GM21423 (cell line): Measurements from ENCODE around the gene WFDC2.
"Not testable (repeated sequence)": the region's sequence is repeated elsewhere in the genome, so short reads cannot be mapped to it uniquely, and the experiment has no call there.

Experiments used
- ATAC-seq: cut with Tn5 transposase; IDR thresholded peaks from one replicate; pipeline ENCODE4 v1.9.1; 2021; ENCODE audit warnings: mild to moderate bottlenecking, moderate library complexity; ENCODE audit not compliant: unreplicated experiment

The WFDC2 gene

DNA sequence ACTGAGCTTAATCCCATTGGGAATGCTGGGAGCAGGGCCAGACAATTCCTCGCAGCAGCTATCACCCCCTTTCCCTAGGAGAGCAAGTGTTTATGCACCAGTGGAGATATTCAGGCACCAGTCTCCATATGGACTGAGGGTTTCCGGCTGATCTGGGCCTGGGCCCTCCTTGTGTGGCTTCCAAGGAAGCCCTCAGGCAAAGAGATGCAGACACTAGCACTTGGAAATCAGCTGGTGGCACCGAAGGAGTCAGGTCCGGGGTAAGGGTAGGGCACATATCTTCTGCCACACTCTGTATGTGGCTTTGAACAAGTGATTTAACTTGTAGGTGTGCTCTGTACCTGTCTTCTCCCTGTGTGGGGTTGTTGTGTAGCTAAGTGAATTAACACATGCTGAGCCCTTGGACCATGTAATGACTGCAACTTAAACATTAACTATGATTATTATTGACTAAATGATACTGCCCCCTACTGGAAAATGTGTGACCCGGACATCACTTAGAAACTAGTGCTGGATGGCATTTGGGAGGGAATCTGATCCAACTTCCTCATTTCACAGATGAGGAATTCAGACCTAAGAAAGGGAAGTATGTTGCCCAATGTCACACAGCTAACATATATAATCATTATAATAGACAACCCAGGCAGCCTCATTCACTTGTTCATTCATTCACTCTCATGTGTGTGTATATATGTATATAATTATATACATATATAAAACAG lies 19.3 kb upstream of the WFDC2 start:
- ATAC-seq, result no peak

DNA sequence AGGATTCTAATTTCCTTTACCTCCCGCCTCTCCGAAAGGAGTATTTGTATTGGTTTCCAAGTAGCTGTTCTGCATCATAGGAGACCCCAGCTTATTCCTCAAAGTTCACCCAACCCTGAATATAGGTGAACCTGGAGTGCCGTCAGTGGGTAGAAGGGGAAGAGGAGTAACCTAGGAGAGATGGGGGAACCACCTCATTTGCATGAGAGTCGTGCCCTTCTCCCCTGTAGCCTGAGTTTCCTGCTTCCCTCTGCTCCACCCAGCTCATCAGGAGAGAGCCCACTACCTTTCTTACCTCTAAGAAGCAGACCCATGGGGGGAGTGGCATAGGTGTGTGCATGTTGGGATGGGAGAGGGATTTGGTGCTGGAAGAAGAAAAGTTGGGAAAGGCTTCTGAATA lies 17.3 kb upstream of the WFDC2 start:
- no peak for ATAC-seq

DNA sequence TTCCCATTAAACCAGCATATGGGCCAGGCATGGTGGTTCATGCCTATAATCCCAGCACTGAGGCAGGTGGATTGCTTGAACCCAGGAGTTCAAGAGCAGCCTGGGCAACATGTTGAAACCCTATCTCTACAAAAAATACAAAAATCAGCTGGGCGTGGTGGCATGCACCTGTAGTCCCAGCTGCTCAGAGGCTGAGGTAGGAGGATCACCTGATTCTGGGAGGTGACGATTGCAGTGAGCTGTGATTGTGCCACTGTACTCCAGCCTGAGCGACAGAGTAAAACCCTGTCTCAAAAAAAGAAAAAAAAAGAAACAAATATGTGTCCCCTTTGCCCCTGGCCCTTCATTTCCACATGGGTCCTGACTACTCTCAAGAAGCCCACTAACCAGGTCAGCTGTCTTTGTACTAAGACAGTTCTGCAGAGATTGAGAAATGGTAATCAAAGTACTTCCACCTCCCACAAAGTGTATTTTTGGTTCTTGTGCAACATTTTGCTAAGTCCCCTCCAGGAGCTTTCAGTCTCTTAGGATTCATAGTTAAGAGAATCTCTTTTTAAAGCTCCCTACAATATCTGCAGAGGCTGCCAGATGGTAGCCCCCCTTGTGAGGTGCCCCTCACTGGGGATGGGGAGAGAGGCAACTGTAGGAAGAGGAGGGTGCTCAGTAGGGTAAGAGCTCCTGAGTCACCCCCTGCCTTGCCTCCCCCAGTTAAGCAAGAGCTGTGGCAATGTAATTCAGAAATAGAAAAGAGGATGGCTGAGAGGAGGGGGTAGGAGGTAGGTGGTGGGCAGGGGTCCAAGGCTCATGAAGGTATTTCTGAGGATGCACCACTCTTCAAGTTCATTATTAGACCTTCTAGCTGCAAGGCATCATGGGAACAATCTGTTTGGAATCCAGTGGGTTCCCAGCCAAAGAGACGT lies 16.5 kb upstream of the WFDC2 start:
- no peak for ATAC-seq

DNA sequence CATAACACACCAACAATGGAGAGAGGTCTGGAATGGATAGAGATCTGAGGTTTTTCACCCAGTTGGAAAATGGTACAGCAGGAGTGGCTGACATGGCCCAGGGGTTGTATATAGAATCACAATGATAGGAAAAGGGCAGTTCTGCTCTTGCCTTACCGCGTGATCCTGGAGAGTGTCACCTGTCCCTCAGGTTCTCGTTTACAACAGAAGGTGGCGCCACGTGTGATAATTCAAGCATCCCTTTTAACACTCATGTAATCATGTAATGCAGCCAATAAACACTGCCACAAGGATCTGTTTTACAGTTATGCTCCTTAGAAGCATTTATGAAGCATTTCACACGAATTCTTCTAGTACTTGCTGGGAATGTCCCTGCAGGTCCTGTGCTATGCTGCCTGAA lies 12.9 kb upstream of the WFDC2 start:
- ATAC-seq, result no peak

DNA sequence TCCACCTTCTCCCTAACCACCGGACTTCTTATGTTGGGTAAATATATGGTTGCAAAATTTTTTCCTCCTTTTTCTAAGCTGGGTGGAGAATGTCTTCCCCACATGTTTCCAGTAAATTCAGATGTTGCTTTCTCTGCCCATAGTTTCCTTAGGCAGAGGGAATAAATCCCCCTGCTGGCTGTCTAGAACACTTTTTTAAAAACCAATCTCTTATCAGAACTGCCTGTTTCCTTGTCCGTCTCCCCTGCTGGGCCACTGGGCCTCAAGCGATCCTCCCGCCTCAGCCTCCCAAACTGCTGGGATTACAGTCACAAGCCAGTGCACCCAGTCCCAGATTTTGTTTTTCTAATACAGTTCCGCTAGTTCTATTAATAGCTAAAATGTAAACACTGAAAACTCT lies 9.9 kb upstream of the WFDC2 start:
- no peak for ATAC-seq

DNA sequence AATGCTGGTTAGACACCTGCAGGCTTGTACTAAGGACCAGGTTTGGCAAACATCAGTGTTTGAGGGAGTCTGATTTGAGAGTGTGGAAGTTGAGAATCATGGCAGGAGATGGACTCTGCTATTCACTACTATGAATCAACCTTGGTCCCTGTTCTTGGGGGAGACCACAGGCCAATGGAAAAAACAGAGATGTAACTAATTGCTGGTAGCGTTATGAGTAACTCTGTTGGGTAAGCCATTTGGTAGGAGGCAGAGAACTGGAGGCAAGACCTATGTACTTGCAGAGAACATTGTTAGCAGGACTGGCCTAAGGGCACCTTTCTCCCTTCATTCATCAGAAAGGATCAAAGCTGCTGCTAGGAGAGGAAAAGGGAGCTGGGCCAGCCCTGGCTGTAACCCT lies 8.3 kb upstream of the WFDC2 start:
- ATAC-seq, result no peak

DNA sequence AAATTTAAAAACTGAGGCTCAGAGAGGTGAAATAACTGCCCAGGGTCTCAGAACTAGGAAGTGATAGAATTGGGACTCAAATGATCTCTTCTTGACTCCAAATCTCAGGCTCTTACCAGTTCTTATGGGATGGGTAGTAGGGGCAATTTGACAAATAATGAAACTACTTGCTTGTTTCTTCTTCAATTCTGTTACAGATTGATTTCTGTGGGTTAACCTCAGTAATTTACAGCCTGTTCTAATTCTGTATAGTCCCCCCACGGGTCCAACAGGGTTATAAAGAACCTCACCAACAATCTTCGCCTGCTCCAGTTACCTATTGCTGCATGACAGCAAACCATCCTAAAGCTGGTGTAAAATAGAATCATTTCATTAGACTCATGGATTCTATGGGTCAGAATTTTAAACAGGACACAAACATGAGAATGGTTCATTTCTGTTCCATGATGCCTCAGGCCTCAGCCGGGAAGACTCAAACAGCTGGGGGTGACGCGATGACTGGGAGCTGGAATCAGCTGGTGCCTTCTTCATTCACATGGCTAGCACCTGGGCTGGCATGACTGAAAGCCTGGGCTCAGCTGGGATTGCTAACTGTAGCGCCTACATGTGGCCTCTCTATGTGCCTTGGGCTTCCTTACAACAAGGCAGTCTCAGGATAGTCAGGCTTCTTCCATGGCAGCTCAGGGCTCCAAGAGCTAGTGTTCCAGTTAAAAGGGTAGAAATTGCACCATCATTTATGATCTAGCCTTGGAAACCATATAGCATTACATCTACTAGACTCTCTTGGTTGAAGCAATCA lies 6.6 kb upstream of the WFDC2 start:
- ATAC-seq, result no peak

DNA sequence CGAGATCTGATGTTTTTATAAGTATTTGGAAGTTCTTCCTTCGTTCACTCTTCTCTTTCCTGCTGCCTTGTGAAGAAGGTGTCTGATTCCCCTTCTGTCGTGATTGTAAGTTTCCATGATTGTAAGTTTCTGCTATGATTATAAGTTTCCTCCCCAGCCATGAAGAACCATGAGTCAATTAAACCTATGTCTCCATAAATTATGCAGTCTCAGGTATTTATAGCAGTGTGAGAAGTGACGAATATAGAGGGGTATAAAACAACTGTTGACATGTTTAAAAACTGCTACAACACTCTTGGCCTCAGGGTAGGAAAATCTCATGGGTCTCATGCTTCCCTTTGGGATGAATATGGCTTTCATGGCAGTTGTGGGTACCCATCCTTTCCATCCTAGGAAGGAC lies 5.8 kb upstream of the WFDC2 start:
- no peak for ATAC-seq

- no peak for ATAC-seq
Observed at GRCh38 chr20:45465491-45466266, 3.9 kb upstream of the WFDC2 start.

DNA sequence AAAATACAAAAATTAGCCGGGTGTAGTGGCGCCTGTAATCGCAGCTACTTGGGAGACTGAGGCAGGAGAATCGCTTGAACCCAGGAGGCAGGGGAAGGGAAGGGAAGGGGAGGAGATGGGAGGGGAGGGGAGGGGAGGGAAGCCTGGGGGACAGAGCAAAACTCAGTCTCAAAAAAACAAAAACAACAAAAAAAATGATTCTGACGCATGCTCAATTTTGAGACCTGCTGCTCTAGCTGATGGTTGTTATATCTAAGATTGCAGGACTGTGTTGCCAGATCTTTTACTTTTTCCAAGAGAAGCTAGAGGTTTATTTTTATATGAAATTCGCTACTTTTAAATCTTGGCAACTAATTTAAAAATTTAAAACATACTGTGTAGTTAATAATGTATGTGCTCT lies 2.4 kb upstream of the WFDC2 start:
- no peak for ATAC-seq

DNA sequence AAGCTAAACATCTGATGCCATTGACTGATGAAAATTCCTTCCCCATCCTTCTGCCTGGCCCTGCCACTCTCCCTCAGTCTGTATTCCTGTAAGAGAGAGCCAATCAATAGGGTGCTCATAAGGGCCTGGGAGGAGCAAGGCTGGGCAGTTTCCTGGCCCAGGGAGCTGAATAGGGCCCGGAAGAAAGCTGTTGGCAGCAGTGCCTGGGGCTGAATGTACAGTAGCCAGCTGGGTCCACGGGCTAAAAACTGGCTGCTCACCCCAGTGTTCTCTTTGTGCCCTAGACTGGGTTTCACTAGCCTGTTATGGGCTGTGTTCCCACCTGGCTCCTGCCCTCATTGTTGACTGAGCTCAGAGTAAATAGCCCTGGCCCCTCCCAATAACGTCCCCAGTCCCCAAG lies 1.7 kb upstream of the WFDC2 start:
- no peak for ATAC-seq

GRCh38 chr20:45470262-45470931 lies 844 bp downstream of the WFDC2 start:
- ATAC-seq, result peak; percentile 60

DNA sequence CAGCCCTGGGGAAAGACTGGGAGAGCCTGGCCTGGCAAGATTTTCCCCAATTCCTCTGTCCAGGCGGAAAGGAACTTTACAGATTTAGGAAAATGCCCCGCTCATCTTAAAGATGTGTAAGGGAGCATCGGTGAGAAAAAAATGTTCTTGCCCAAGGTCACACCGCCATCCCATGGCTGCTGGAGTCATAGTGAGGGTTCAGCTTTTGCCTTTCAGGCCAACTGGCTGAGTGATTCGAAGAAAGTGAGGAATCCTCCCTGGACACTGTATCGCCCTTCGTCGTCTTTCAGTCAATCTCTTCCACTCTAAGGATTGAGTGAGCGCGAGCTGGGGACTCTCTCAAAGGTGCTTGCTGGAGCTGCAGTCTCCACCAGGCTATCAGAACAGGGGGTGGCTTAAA lies 1.4 kb downstream of the WFDC2 start:
- peak; percentile 10 for ATAC-seq

GRCh38 chr20:45472286-45472685 lies 2.7 kb downstream of the WFDC2 start:
- ATAC-seq, result not testable (repeated sequence)

DNA sequence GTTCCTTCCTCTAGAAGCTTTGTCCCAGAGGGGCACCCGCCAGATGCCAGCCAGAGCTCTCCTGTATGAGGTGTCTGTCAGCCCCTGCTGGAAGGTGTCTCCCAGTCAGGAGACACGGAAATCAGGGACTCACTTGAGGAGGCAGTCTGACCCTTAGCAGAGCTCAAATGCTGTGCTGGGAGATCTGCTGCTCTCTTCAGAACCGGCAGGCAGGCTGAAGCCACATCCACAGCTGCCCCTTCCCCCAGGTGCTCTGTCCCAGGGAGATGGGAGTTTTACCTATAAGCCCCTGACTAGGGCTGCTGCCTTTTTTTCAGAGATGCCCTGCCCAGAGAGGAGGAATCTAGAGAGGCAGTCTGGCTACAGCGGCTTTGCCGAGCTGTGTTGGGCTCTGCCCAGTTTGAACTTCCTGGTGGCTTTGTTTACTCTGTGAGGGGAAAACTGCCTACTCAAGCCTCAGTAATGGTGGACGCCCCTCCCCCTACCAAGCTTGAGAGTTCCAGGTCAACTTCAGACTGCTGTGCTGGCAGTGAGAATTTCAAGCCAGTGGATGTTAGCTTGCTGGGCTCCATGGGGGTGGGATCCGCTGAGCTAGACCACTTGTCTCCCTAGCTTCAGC lies 8.1 kb downstream of the WFDC2 start:
- not testable (repeated sequence) for ATAC-seq

- ATAC-seq, result no peak
Observed at GRCh38 chr20:45479822-45480221, 10.3 kb downstream of the WFDC2 start.

DNA sequence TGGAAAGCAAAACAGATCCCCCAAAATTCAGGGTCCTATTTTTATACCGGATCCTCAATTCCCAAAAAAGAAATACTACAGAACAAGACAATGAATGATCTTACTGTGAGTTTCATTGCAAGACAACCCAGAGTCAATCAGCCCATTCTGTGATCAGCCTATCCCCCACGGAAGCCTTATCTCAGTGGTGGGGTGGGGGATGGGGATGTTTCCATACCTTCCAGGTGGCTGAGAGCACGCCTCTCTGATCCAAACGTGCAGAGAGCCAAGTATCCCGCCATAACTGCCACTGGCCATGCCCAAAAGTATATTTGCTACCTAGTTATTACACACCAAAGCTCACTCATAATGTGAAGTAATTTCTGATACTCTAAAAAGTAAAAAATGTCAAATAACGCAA lies 15.1 kb downstream of the WFDC2 start:
- ATAC-seq, result no peak

GRCh38 chr20:45485388-45485787 lies 15.8 kb downstream of the WFDC2 start:
- ATAC-seq, result no peak

- ATAC-seq, result no peak
Observed at GRCh38 chr20:45487231-45487635, 17.7 kb downstream of the WFDC2 start.

- ATAC-seq, result no peak
Observed at GRCh38 chr20:45489083-45489531, 19.6 kb downstream of the WFDC2 start.
